Lower leg skin (tissue), 3 donors: Measurements from ENCODE around the gene FLT1.

Experiments used
- POLR2A ChIP-seq, 2 donors: fragments of 450-650 bp; IDR thresholded peaks; one replicate each; pipeline ENCODE4 v1.6.1; 2016 to 2017; ENCODE audit warnings: antibody characterized with exemption in 2 of 2, mild to moderate bottlenecking in 1 of 2, moderate library complexity in 1 of 2
- TF ChIP-seq, protein P1 (sequence below), 3 donors: fragments of 450-650 bp; IDR thresholded peaks; one replicate each; pipeline ENCODE4 v1.5.1; 2016; ENCODE audit warnings: antibody characterized with exemption in 3 of 3, mild to moderate bottlenecking in 3 of 3, moderate library complexity in 2 of 3

DNA sequence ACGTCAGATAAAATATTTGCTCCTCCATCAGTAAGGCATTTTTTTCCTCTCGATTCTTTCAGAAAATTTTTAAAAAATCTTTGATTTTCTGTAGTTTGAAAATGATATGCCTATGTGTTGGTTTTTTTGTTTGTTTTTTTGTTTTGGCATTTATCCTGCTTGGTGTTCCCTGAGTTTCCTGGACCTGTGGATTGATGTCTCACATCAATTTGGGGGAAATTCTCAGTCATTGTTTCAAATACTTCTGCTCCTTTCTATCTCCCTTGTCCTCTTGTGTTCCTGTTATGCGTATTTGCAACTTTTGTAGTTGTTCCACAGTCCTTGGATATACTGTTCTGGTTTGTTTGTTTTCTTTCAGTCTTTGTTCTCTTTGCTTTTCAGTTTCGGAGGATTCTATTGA lies 18.8 kb upstream of the FLT1 start:
- TF ChIP-seq, protein P1, sequence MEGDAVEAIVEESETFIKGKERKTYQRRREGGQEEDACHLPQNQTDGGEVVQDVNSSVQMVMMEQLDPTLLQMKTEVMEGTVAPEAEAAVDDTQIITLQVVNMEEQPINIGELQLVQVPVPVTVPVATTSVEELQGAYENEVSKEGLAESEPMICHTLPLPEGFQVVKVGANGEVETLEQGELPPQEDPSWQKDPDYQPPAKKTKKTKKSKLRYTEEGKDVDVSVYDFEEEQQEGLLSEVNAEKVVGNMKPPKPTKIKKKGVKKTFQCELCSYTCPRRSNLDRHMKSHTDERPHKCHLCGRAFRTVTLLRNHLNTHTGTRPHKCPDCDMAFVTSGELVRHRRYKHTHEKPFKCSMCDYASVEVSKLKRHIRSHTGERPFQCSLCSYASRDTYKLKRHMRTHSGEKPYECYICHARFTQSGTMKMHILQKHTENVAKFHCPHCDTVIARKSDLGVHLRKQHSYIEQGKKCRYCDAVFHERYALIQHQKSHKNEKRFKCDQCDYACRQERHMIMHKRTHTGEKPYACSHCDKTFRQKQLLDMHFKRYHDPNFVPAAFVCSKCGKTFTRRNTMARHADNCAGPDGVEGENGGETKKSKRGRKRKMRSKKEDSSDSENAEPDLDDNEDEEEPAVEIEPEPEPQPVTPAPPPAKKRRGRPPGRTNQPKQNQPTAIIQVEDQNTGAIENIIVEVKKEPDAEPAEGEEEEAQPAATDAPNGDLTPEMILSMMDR (IDR thresholded peaks at IDR 0.05) = no peak
- TF ChIP-seq POLR2A (IDR thresholded peaks at IDR 0.05) = no peak
